ENCODE results near the gene SSBP3.
A peak's percentile ranks its signal among the peaks of the same experiment; 100 is the strongest.

The SSBP3 gene

DNA sequence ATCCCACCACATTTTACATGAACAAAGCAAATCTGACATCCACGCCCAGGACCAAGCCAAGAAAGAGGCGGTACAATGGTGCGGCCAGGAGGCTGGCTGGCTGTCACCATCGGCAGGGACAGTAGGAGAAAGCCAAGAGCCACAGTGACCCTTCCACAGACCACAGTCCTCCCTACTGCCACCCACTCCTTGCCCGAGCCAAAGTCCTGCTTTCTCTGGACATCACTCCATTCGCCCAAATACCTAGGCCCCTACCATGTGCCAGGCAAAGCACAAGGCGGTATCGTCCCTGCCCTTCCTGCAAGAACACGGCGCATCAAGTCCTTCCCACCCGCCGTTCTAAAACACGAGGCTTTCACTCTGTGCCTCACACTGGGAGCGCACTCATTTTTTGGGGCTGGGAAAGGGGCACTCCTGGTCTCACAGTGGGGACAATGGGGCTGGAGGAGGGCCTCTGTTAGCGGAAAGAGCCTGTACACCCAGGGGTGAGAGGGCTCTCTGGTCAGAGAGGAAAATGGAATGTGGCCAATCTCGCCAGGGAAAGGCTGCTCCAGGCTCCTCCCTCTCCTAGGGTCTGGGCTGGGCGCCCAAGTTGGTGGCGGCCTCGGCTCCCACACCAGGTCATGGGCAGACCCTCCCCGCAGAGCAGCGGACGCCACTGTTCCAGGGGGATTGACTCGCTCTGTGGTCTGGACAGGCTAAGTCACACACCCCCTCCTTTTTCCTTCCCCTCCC, 26.5 kb downstream of the SSBP3 start:
- no peak overlapping the region for H3K27ac ChIP-seq (ENCODE audit: low read length)
- H3K9me3 ChIP-seq (ENCODE audit: control insufficient read depth in 2 of 2, low read length in 2 of 2), result no peaks in the 10 kb centered on the region
- H3K4me1 ChIP-seq (ENCODE audit: control insufficient read depth, insufficient read depth, low read length), result peaks cover 49% of the 10 kb centered on the region
- peak overlapping the region in 1 of 2 donors; percentile 29 for H3K4me3 ChIP-seq (ENCODE audit: low read length in 2 of 2)
- peaks cover 0 to 5% of the 10 kb centered on the region in 2 donors for H3K36me3 ChIP-seq (ENCODE audit: control insufficient read depth in 2 of 2, insufficient read depth in 2 of 2, low read length in 2 of 2)
- no peaks in the 10 kb centered on the region for H3K27me3 ChIP-seq (ENCODE audit: control insufficient read depth in 1 of 2, insufficient read depth in 2 of 2, low read length in 2 of 2)
- no peak overlapping the region for H3K9ac ChIP-seq (ENCODE audit: low read length in 2 of 2)

DNA sequence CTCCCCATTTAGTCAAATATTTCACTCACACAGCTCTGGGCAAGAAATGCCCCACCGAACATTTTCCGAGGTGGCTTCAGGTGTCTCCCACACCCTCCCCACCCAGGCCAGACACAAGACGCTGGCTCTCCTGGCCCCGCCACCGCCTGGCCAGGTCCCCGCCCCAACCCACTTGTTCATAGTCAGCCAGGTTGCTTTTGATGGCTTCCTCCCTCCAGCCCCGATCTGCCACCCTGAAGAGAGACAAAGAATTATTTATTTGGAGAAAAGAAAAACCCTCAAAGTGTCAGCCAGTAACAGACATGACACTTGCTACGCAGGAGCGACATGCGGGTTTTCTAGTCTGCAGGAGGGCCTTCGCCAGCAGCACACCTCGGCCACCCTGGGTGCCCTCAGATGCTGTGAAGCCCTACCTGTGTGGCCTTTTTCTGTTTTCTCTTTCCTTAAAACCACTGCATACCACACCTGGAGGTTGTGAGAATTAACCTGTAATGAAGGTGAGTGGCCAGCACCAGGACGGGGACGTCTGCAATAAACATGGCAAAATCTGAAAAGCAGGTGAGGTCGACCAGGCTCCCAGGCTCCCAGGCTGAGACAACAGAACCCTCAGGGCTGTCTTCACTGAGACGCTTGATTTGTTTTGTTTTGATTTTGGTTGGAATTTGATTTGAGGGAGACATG, 27.2 kb downstream of the SSBP3 start:
- Histone ChIP-seq H3K4me3 (ENCODE audit: low read length in 2 of 2) (no peak overlapping the region), H3K9ac (ENCODE audit: low read length in 2 of 2) (no peak overlapping the region), H3K27ac (ENCODE audit: low read length) (no peak overlapping the region), H3K27me3 (ENCODE audit: control insufficient read depth in 1 of 2, insufficient read depth in 2 of 2, low read length in 2 of 2) (no peaks in the 10 kb centered on the region), H3K4me1 (ENCODE audit: control insufficient read depth, insufficient read depth, low read length) (peaks cover 49% of the 10 kb centered on the region), H3K9me3 (ENCODE audit: control insufficient read depth in 2 of 2, low read length in 2 of 2) (no peaks in the 10 kb centered on the region), H3K36me3 (ENCODE audit: control insufficient read depth in 2 of 2, insufficient read depth in 2 of 2, low read length in 2 of 2) (peaks cover 0 to 2% of the 10 kb centered on the region in 2 donors)

DNA sequence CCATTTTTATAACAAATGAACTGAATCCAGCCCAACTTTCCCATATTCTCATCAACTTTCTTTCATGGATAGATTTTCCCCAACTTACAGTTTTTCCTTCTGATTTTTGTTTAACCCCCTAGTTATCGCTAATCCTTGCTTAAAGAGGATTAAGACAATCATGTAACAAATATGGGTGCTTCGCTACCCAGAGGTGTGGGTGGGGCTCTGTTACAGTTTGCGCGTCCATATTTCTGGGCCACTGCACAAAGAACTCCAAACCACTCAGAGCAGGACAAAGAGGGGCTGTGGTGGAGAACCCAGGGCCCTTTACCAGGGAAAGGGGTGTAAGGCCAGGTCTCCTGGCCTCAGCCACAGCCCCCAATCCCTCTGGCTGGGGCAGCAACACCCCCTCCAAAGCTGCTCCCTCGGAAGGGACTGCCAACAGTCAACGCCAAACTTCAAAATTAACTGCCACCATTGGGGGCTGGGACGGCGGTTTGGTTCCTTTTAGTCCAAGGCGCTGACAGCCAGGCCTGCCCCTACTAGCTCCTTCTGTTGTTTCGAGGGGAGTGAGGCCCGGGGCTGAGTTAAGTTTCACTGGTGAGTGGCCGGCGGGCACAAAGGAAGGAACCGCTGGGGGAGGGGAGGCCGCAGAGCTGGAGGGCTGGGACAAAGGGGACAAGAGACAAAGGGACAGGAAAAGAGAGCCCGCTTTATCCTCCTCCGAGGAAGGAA, 27.9 kb downstream of the SSBP3 start:
- H3K4me3 ChIP-seq (ENCODE audit: low read length in 2 of 2), result no peak overlapping the region
- peaks cover 51% of the 10 kb centered on the region for H3K4me1 ChIP-seq (ENCODE audit: control insufficient read depth, insufficient read depth, low read length)
- H3K27me3 ChIP-seq (ENCODE audit: control insufficient read depth in 1 of 2, insufficient read depth in 2 of 2, low read length in 2 of 2), result no peaks in the 10 kb centered on the region
- no peak overlapping the region for H3K9ac ChIP-seq (ENCODE audit: low read length in 2 of 2)
- H3K36me3 ChIP-seq (ENCODE audit: control insufficient read depth in 2 of 2, insufficient read depth in 2 of 2, low read length in 2 of 2), result peaks cover 0 to 2% of the 10 kb centered on the region in 2 donors
- H3K9me3 ChIP-seq (ENCODE audit: control insufficient read depth in 2 of 2, low read length in 2 of 2), result no peaks in the 10 kb centered on the region
- H3K27ac ChIP-seq (ENCODE audit: low read length), result no peak overlapping the region

DNA sequence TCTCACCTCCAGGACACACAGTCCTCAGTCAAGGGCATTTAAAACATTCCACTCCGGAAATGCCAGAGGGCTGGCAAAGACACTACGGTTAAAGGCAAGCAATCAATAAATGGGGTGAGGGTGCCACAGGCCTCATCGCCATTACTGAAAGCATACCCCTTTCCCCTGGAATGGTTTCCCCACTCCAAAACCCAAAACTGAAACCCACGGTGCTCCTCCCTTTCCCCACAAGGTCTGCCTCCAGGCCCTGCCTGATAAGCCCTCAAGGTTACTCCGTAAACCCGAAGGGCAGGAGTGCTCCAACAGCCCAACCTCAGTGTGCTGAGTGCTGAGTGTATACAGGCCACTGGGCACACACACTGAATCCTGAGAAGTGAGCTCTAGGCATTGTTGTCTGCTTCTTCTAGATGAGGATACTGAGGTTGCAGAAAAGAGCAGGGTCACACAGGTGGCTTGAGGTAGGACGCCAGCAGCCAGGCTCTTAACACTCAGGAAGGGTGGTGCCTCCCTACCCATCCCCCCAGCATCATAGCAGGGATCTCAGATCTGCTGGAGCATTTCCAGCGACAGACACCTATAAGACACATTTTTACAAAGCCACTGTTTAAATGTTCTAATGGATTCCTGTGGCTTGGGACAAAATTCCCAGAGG, 29.0 kb downstream of the SSBP3 start:
- Histone ChIP-seq H3K9ac (ENCODE audit: low read length in 2 of 2) (no peak overlapping the region), H3K27ac (ENCODE audit: low read length) (no peak overlapping the region), H3K36me3 (ENCODE audit: control insufficient read depth in 2 of 2, insufficient read depth in 2 of 2, low read length in 2 of 2) (peaks cover 0 to 2% of the 10 kb centered on the region in 2 donors), H3K9me3 (ENCODE audit: control insufficient read depth in 2 of 2, low read length in 2 of 2) (no peaks in the 10 kb centered on the region), H3K4me3 (ENCODE audit: low read length in 2 of 2) (no peak overlapping the region), H3K4me1 (ENCODE audit: control insufficient read depth, insufficient read depth, low read length) (peaks cover 55% of the 10 kb centered on the region), H3K27me3 (ENCODE audit: control insufficient read depth in 1 of 2, insufficient read depth in 2 of 2, low read length in 2 of 2) (no peaks in the 10 kb centered on the region)

DNA sequence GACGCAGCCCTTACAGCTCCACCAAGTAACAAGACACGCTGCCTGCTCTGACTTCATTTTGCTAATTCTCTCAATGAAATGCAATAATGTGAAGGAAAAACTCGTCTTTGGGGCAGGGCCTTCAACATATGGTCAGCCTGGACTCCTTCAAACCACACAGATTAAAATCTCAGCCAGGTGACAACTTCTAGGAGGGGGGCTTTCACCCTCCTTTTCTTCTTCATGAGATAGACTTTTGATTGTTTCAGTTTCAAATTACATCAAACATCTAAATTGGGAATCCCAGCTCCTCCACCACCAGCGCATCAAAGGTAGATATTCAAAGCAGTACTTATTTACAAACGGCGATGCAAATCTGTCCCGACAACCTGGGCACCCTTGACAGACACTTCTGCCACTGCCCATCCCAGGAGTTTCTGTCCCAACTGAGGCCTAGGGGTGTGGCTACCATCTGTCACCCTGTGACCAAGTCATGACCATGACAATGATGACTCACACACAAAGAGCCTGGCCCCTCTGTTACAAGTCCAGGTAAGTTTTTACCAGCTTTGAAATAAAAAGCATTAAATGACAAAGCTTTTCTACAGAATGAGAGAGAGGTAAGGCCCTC, 29.7 kb downstream of the SSBP3 start:
- H3K4me3 ChIP-seq (ENCODE audit: low read length in 2 of 2), result no peak overlapping the region
- no peaks in the 10 kb centered on the region for H3K9me3 ChIP-seq (ENCODE audit: control insufficient read depth in 2 of 2, low read length in 2 of 2)
- H3K27ac ChIP-seq (ENCODE audit: low read length), result no peak overlapping the region
- peaks cover 0 to under 1% of the 10 kb centered on the region in 2 donors for H3K36me3 ChIP-seq (ENCODE audit: control insufficient read depth in 2 of 2, insufficient read depth in 2 of 2, low read length in 2 of 2)
- H3K4me1 ChIP-seq (ENCODE audit: control insufficient read depth, insufficient read depth, low read length), result peaks cover 61% of the 10 kb centered on the region
- H3K9ac ChIP-seq (ENCODE audit: low read length in 2 of 2), result no peak overlapping the region
- no peaks in the 10 kb centered on the region for H3K27me3 ChIP-seq (ENCODE audit: control insufficient read depth in 1 of 2, insufficient read depth in 2 of 2, low read length in 2 of 2)

DNA sequence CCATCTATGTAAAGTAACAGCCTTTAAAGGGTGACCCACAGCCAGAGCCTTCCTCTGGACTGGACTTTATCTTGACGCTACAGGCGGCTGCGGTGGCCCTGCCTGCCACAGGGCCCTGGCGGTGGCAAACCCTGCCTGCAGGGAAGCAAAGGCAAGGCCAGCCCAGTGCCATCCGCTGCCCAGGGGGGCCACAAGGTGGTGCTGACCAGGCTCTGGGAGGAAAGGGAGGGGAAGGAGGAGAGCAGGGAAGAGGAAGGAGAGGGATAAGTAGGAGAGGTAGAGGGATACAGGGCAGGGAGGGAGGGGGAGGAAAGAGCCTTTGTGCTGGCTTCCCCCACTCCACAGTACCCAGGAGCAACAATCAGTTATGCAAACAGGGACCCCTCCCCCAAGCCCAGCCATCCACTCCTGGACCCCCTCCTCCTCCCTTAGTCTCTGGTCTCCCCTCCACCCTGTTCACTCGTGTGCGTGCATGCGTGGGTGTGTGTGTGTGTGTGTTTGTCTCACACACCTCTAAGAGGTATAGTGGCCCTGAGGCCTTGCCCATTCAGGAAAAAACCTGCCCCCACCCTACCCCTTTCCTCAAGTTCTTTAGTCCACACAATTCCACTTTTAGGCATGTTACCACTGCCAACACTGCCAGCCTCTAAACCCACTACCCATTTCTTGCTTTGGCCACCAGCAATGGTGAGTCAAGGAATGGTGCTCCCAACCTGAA, 30.3 kb downstream of the SSBP3 start:
- no peak overlapping the region for H3K9ac ChIP-seq (ENCODE audit: low read length in 2 of 2)
- H3K36me3 ChIP-seq (ENCODE audit: control insufficient read depth in 2 of 2, insufficient read depth in 2 of 2, low read length in 2 of 2), result no peaks in the 10 kb centered on the region
- no peak overlapping the region for H3K27ac ChIP-seq (ENCODE audit: low read length)
- no peaks in the 10 kb centered on the region for H3K27me3 ChIP-seq (ENCODE audit: control insufficient read depth in 1 of 2, insufficient read depth in 2 of 2, low read length in 2 of 2)
- no peaks in the 10 kb centered on the region for H3K9me3 ChIP-seq (ENCODE audit: control insufficient read depth in 2 of 2, low read length in 2 of 2)
- H3K4me3 ChIP-seq (ENCODE audit: low read length in 2 of 2), result no peak overlapping the region
- peaks cover 68% of the 10 kb centered on the region for H3K4me1 ChIP-seq (ENCODE audit: control insufficient read depth, insufficient read depth, low read length)

DNA sequence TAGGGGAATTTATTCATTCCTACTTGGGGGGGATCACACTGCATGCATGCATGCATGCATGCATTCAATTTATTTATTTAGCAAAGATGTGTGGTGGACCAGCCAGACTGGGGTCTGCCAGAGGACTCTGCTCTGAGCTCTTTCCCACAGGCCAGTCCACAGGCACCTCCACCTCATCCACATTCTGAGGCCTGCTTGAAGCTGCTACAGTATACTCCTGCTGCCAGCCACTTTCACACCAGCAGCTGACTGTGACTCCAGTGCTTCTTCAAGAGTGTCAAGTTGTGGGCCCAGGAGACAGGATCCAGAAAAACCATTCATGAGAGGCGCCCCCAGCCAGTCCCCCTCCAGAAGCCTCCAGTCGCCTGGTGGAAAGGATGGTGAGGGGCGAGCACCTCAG, 30.9 kb downstream of the SSBP3 start:
- peaks cover 70% of the 10 kb centered on the region for H3K4me1 ChIP-seq (ENCODE audit: control insufficient read depth, insufficient read depth, low read length)
- H3K27me3 ChIP-seq (ENCODE audit: control insufficient read depth in 1 of 2, insufficient read depth in 2 of 2, low read length in 2 of 2), result no peaks in the 10 kb centered on the region
- H3K36me3 ChIP-seq (ENCODE audit: control insufficient read depth in 2 of 2, insufficient read depth in 2 of 2, low read length in 2 of 2), result no peaks in the 10 kb centered on the region
- no peak overlapping the region for H3K9ac ChIP-seq (ENCODE audit: low read length in 2 of 2)
- no peaks in the 10 kb centered on the region for H3K9me3 ChIP-seq (ENCODE audit: control insufficient read depth in 2 of 2, low read length in 2 of 2)
- no peak overlapping the region for H3K4me3 ChIP-seq (ENCODE audit: low read length in 2 of 2)
- H3K27ac ChIP-seq (ENCODE audit: low read length), result no peak overlapping the region

DNA sequence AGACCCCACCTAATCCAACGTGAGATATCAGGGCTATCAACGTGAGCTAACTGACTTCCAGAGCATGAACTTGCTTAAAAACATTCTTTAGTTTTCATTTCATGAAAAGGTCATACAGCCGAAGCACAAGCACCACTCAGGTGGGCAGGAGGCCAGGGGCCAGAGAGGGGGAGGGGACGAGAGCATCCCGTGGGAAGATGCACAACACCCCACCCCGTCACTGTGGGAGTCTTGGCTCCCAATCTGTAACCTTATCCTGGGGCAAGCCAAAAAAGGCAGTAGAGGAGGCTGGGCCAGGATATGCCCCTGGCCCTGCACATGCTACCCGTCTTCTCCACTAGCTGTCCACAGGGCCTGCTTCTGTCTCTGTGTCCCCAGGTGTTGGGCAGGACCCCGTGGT, 31.4 kb downstream of the SSBP3 start:
- Histone ChIP-seq H3K27me3 (ENCODE audit: control insufficient read depth in 1 of 2, insufficient read depth in 2 of 2, low read length in 2 of 2) (no peaks in the 10 kb centered on the region), H3K9ac (ENCODE audit: low read length in 2 of 2) (no peak overlapping the region), H3K27ac (ENCODE audit: low read length) (no peak overlapping the region), H3K36me3 (ENCODE audit: control insufficient read depth in 2 of 2, insufficient read depth in 2 of 2, low read length in 2 of 2) (no peaks in the 10 kb centered on the region), H3K4me1 (ENCODE audit: control insufficient read depth, insufficient read depth, low read length) (peaks cover 68% of the 10 kb centered on the region), H3K9me3 (ENCODE audit: control insufficient read depth in 2 of 2, low read length in 2 of 2) (no peaks in the 10 kb centered on the region), H3K4me3 (ENCODE audit: low read length in 2 of 2) (no peak overlapping the region)

DNA sequence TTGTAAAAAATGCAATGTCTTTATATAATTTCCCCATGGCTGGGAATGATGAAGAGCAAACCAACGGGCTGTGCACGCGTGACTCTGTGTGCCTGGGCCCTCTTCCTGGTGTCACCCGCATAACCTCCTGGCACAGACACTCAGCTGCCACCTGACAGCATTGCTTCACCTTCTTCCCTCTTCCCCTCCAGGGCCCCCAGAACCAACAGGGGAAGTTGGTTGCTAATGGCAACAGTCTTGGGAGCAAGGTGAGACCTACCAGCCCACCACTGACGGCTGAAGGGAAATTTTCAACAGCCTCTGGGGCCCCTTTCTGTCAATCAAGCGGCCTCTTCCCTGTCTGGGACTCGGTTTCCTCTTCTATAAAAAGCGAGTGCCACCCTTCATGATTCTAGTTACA, 33.2 kb downstream of the SSBP3 start:
- Histone ChIP-seq H3K27me3 (ENCODE audit: control insufficient read depth in 1 of 2, insufficient read depth in 2 of 2, low read length in 2 of 2) (no peaks in the 10 kb centered on the region), H3K9me3 (ENCODE audit: control insufficient read depth in 2 of 2, low read length in 2 of 2) (no peaks in the 10 kb centered on the region), H3K9ac (ENCODE audit: low read length in 2 of 2) (no peak overlapping the region), H3K27ac (ENCODE audit: low read length) (no peak overlapping the region), H3K4me3 (ENCODE audit: low read length in 2 of 2) (no peak overlapping the region), H3K36me3 (ENCODE audit: control insufficient read depth in 2 of 2, insufficient read depth in 2 of 2, low read length in 2 of 2) (no peaks in the 10 kb centered on the region), H3K4me1 (ENCODE audit: control insufficient read depth, insufficient read depth, low read length) (peaks cover 56% of the 10 kb centered on the region)

DNA sequence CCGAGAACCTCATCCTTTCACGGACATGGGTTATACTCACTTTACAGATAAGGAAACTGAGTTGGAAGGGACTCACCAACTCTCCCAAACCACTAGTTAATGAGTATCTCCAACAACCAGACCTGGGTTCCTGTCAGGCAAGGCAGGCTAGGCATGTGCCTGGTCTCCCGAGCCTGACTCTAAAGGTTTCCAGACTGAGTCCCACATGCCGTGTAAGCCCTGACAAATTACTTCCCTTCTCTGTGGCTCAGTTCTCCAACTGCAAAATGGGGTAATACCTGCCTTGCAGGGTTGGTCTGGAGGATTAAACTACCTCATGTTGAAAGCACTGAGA, 34.3 kb downstream of the SSBP3 start:
- Histone ChIP-seq H3K27me3 (ENCODE audit: control insufficient read depth in 1 of 2, insufficient read depth in 2 of 2, low read length in 2 of 2) (no peaks in the 10 kb centered on the region), H3K4me1 (ENCODE audit: control insufficient read depth, insufficient read depth, low read length) (peaks cover 52% of the 10 kb centered on the region), H3K9me3 (ENCODE audit: control insufficient read depth in 2 of 2, low read length in 2 of 2) (no peaks in the 10 kb centered on the region), H3K4me3 (ENCODE audit: low read length in 2 of 2) (no peak overlapping the region), H3K9ac (ENCODE audit: low read length in 2 of 2) (no peak overlapping the region), H3K27ac (ENCODE audit: low read length) (no peak overlapping the region), H3K36me3 (ENCODE audit: control insufficient read depth in 2 of 2, insufficient read depth in 2 of 2, low read length in 2 of 2) (no peaks in the 10 kb centered on the region)

Measured in stomach smooth muscle (tissue), 2 donors.